ENCODE measurements around the gene PIEZO1.

Gene PIEZO1

GRCh38 chr16:88732961-88733294 lies 52.1 kb downstream of the PIEZO1 start:
- DNase-seq, result no peak

GRCh38 chr16:88732172-88732960 lies 52.7 kb downstream of the PIEZO1 start:
- no peak for DNase-seq

GRCh38 chr16:88731699-88732098 lies 53.3 kb downstream of the PIEZO1 start:
- DNase-seq, result no peak

- no peak for DNase-seq
These were observed 54.1 kb downstream of the PIEZO1 start for GRCh38 chr16:88730632-88731607.

GRCh38 chr16:88727871-88728270 lies 57.1 kb downstream of the PIEZO1 start:
- DNase-seq, result no peak

GRCh38 chr16:88726981-88727380 lies 58.0 kb downstream of the PIEZO1 start:
- no peak for DNase-seq

- no peak for DNase-seq
These were observed 58.6 kb downstream of the PIEZO1 start for GRCh38 chr16:88726408-88726749.

- no peak for DNase-seq
These were observed 59.2 kb downstream of the PIEZO1 start for GRCh38 chr16:88725609-88726407.

GRCh38 chr16:88724855-88725555 lies 60.0 kb downstream of the PIEZO1 start:
- DNase-seq, result no peak

- no peak for DNase-seq
These were observed 61.1 kb downstream of the PIEZO1 start for GRCh38 chr16:88723911-88724310.

- DNase-seq, result no peak
These were observed 61.5 kb downstream of the PIEZO1 start for GRCh38 chr16:88723507-88723887.

GRCh38 chr16:88722784-88723506 lies 62.1 kb downstream of the PIEZO1 start:
- DNase-seq, result no peak

GRCh38 chr16:88721815-88722755 lies 62.9 kb downstream of the PIEZO1 start:
- no peak for DNase-seq

GRCh38 chr16:88721236-88721635 lies 63.8 kb downstream of the PIEZO1 start:
- DNase-seq, result no peak

- no peak for DNase-seq
These were observed 64.5 kb downstream of the PIEZO1 start for GRCh38 chr16:88720396-88720970.

- DNase-seq, result no peak
These were observed 65.1 kb downstream of the PIEZO1 start for GRCh38 chr16:88719933-88720296.

GRCh38 chr16:88719267-88719932 lies 65.6 kb downstream of the PIEZO1 start:
- DNase-seq, result peak; percentile 75 to 78

- DNase-seq, result no peak
These were observed 66.8 kb downstream of the PIEZO1 start for GRCh38 chr16:88718178-88718577.

- DNase-seq, result no peak
These were observed 68.4 kb downstream of the PIEZO1 start for GRCh38 chr16:88716601-88717001.

- no peak for DNase-seq
These were observed 68.8 kb downstream of the PIEZO1 start for GRCh38 chr16:88716201-88716600.

Measured in hippocampal formation (tissue), 2 donors.